GM23338 (cell line): ENCODE measurements around the gene MAMSTR. TPM values are rescaled to one million over a fixed set of nuclear protein-coding genes. Genes with fewer than 3 reads are reported as not detected.

ENCODE experiments used
- ATAC-seq: fragments of 200-7000 bp; cut with Tn5 transposase; 3 replicates; pipeline ENCODE4 v1.9.1; 2020
- DNase-seq: peaks from one replicate; pipeline ENCODE4 v3.0.0-alpha.2; 2015; ENCODE audit warnings: low spot score
- H2AFZ ChIP-seq: fragments of 200-600 bp; sonication (generic); 2 replicates; pipeline ENCODE4 v1.8.0; 2016; ENCODE audit warnings: antibody characterized with exemption, mild to moderate bottlenecking, moderate library complexity
- H3F3A ChIP-seq: fragments of 200-600 bp; sonication (generic); replicated peaks from 2 replicates; pipeline ENCODE4 v1.8.0; 2017; ENCODE audit warnings: antibody characterized with exemption, mixed run types, low read depth
- H3K27ac ChIP-seq: fragments of 200-600 bp; sonication (generic); 2 replicates; pipeline ENCODE4 v1.6.1; 2016; ENCODE audit warnings: low read depth
- H3K27me3 ChIP-seq: fragments of 200-600 bp; sonication (generic); 2 replicates; pipeline ENCODE4 v1.8.0; 2016; ENCODE audit warnings: mild to moderate bottlenecking, mixed run types, moderate library complexity; ENCODE audit not compliant: insufficient read depth
- H3K36me3 ChIP-seq: fragments of 200-600 bp; sonication (generic); 2 replicates; pipeline ENCODE4 v1.8.0; 2016; ENCODE audit warnings: mild to moderate bottlenecking; ENCODE audit not compliant: insufficient read depth
- H3K4me1 ChIP-seq: fragments of 200-600 bp; sonication (generic); 2 replicates; pipeline ENCODE4 v1.8.0; 2016; ENCODE audit warnings: mild to moderate bottlenecking, moderate library complexity; ENCODE audit not compliant: insufficient read depth
- H3K4me2 ChIP-seq: fragments of 200-600 bp; sonication (generic); 2 replicates; pipeline ENCODE4 v1.7.1; 2017; ENCODE audit warnings: mixed run types
- H3K4me3 ChIP-seq: fragments of 200-600 bp; sonication (generic); 2 replicates; pipeline ENCODE4 v1.6.1; 2016; ENCODE audit warnings: mixed run types
- H3K79me2 ChIP-seq: fragments of 200-600 bp; sonication (generic); replicated peaks from 2 replicates; pipeline ENCODE4 v1.8.0; 2017; ENCODE audit warnings: mild to moderate bottlenecking; ENCODE audit not compliant: insufficient read depth
- H3K9me2 ChIP-seq: fragments of 200-600 bp; sonication (generic); 2 replicates; pipeline ENCODE4 v1.8.0; 2017; ENCODE audit not compliant: insufficient read depth
- H4K20me1 ChIP-seq: fragments of 200-600 bp; sonication (generic); replicated peaks from 2 replicates; pipeline ENCODE4 v1.8.0; 2017; ENCODE audit warnings: mild to moderate bottlenecking; ENCODE audit not compliant: insufficient read depth
- H3K27ac Mint-ChIP-seq: 2 replicates; pipeline ENCODE4 v1.8.0; 2020; ENCODE audit warnings: inconsistent platforms, mild to moderate bottlenecking, moderate library complexity, mixed read lengths
- H3K27me3 Mint-ChIP-seq: 3 replicates; pipeline ENCODE4 v1.8.0; 2022; ENCODE audit warnings: low read depth, mild to moderate bottlenecking, moderate library complexity, mixed read lengths, inconsistent platforms; ENCODE audit not compliant: insufficient read depth, poor library complexity
- H3K36me3 Mint-ChIP-seq: 3 replicates; pipeline ENCODE4 v1.8.0; 2021; ENCODE audit warnings: low read depth, mild to moderate bottlenecking, inconsistent platforms, moderate library complexity, mixed read lengths
- H3K4me1 Mint-ChIP-seq: 3 replicates; pipeline ENCODE4 v1.8.0; 2020; ENCODE audit warnings: mild to moderate bottlenecking, inconsistent platforms, mixed read lengths
- H3K4me3 Mint-ChIP-seq: 3 replicates; pipeline ENCODE4 v1.8.0; 2021; ENCODE audit warnings: moderate library complexity, mild to moderate bottlenecking, inconsistent platforms, mixed read lengths
- H3K9me3 Mint-ChIP-seq: 3 replicates; pipeline ENCODE4 v1.8.0; 2020; ENCODE audit warnings: moderate library complexity, mild to moderate bottlenecking, inconsistent platforms, mixed read lengths
- CREB1 ChIP-seq: fragments of 250-450 bp; sonication (Bioruptor Pico); IDR thresholded peaks from 2 replicates; pipeline ENCODE4 v1.5.0; 2020; ENCODE audit warnings: low read depth, mild to moderate bottlenecking, moderate library complexity
- NANOG ChIP-seq: IDR thresholded peaks from 2 replicates; pipeline ENCODE4 v1.6.1; 2016; ENCODE audit warnings: antibody characterized with exemption, borderline replicate concordance
- STAT1 ChIP-seq: IDR thresholded peaks from one replicate; pipeline ENCODE4 v1.6.1; 2016; ENCODE audit warnings: antibody characterized with exemption; ENCODE audit not compliant: unreplicated experiment
- ZNF331 ChIP-seq: fragments of 250-450 bp; sonication (Bioruptor Pico); IDR thresholded peaks from 2 replicates; pipeline ENCODE4 v1.5.0; 2020; ENCODE audit warnings: low read depth, mild to moderate bottlenecking, moderate library complexity
- polyA plus RNA-seq: library from polyadenylated mRNA; unstranded; fragments of >200 nt; fragmentation: Nextera tagmentation; extraction: Ambion mirVana; gene quantifications from 2 replicates; pipeline ENCODE4 v1.2.1, GENCODE V29; 2016
- total RNA-seq: library from RNA; depleted of rRNA; stranded (reverse); fragments of >200 nt; shearing (Covaris generic); gene quantifications from 2 replicates; pipeline ENCODE4 v1.2.3, GENCODE V29; 2014
- TF ChIP-seq, protein P1 (sequence below), 2 experiments: fragments of 200-600 bp in 1 of 2; sonication (generic) in 1 of 2; conservative IDR thresholded peaks; 2 replicates each; pipeline versions ENCODE4 v1.5.1 to v1.6.1; 2016 to 2017; ENCODE audit warnings: antibody characterized with exemption in 2 of 2, low read depth in 2 of 2, mild to moderate bottlenecking in 2 of 2, moderate library complexity in 1 of 2
- TF ChIP-seq, protein P2 (sequence below): IDR thresholded peaks from 2 replicates; pipeline ENCODE4 v1.6.1; 2016; ENCODE audit warnings: antibody characterized with exemption

Gene MAMSTR
- total and polyA plus RNA-seq, 2 experiments from 2014 or later = 1.9 to 2.0 TPM

DNA sequence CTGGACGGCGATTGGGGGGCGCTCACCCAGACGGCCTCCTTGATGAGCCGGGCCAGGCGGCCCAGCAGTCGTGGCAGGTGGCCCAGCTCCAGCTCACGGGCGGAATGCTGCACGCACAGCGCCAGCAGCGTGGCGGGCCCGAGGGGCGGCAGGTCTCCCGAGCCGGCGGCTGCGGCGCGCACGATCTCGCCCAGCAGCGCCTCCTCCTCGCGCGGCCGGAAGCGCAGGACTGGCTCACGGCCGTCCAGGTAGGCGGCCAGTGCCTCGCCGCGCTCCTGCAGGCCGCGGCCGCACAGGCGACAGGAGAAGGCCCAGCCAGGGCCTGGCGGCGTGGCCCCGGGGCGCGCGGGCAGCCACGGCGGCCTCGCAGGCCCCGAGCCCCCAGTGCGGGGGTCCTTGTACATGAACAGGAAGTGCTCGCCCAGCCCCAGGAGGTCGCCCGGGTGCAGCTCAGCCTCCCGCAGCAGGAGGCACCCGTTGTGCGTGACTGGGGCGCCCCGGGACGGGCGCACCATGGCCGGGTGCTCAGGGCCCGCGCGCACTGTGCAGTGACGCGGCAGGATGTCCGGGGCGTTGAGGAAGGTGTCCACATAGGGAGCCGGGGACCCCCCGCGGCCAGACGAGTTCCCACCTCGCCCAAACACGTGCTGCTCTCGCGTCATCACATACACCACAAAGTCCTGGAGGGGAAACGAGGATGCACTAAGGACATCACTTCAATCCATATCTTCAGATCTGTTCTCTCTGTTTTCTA lies 9.6 kb upstream of the MAMSTR start:
- Mint-ChIP-seq H3K27me3 (peaks cover 15% of the 10 kb centered on the region), H3K27ac (no peak overlapping the region), H3K4me3 (peak overlapping the region; percentile 43; the same call in 1 of the 3 replicates), H3K4me1 (peaks cover 6% of the 10 kb centered on the region), H3K36me3 (peaks cover 5% of the 10 kb centered on the region; the same call in 2 of the 3 replicates), H3K9me3 (no peaks in the 10 kb centered on the region; the same call in 2 of the 3 replicates)
- no peaks in the 10 kb centered on the region for H3K9me2 ChIP-seq
- 0 out of 2 replicates have a peak, but pooled peaks cover 3% of the 10 kb centered on the region for H3F3A ChIP-seq
- H3K4me2 ChIP-seq = peak overlapping the region; percentile 83
- peak; percentile 88 for ATAC-seq
- H3K4me1 ChIP-seq = peaks cover 5% of the 10 kb centered on the region; the same call in 1 of the 2 replicates
- no peak overlapping the region for H3K27ac ChIP-seq
- no peaks in the 10 kb centered on the region for H3K36me3 ChIP-seq
- no peaks in the 10 kb centered on the region for H3K79me2 ChIP-seq
- peaks cover 15% of the 10 kb centered on the region; the same call in 1 of the 2 replicates for H3K27me3 ChIP-seq
- no peak for TF ChIP-seq STAT1
- TF ChIP-seq, protein P1, sequence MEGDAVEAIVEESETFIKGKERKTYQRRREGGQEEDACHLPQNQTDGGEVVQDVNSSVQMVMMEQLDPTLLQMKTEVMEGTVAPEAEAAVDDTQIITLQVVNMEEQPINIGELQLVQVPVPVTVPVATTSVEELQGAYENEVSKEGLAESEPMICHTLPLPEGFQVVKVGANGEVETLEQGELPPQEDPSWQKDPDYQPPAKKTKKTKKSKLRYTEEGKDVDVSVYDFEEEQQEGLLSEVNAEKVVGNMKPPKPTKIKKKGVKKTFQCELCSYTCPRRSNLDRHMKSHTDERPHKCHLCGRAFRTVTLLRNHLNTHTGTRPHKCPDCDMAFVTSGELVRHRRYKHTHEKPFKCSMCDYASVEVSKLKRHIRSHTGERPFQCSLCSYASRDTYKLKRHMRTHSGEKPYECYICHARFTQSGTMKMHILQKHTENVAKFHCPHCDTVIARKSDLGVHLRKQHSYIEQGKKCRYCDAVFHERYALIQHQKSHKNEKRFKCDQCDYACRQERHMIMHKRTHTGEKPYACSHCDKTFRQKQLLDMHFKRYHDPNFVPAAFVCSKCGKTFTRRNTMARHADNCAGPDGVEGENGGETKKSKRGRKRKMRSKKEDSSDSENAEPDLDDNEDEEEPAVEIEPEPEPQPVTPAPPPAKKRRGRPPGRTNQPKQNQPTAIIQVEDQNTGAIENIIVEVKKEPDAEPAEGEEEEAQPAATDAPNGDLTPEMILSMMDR (conservative IDR thresholded peaks at IDR 0.05; ENCODE audit: low read depth in 2 of 2) = peak in 1 of 2 experiments; percentile 20; a peak in 1 of 4 replicates
- no peaks in the 10 kb centered on the region; the same call in 1 of the 2 replicates for H4K20me1 ChIP-seq
- H3K4me3 ChIP-seq = peak overlapping the region; percentile 64
- peak overlapping the region; percentile 96 for H2AFZ ChIP-seq
- peak; percentile 75 for DNase-seq

DNA sequence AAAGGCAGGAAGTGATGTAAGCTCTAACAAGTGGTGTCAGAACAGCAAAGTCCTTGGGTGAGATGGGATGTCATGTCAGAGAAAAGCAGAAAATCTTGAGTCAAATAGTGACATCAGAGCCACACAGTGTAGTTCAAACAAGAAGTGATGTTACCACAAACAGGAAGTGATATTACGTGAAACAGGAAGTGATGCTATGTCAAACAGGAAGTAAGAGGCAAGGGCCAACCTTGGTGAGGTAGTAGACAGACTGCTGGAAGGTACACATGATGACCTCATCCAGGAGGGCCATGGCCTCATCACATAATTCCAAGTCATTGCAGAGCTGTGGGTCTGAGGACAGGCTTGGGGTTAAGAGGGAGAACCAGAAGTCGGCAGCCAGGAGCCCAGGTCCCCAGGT lies 7.0 kb upstream of the MAMSTR start:
- DNase-seq (no peak), ATAC-seq (no peak)
- no peak overlapping the region for H3K27ac ChIP-seq
- H2AFZ ChIP-seq = no peak overlapping the region
- H3K79me2 ChIP-seq = no peaks in the 10 kb centered on the region
- H3K4me3 ChIP-seq = no peak overlapping the region
- peaks cover 15% of the 10 kb centered on the region; the same call in 1 of the 2 replicates for H3K27me3 ChIP-seq
- Mint-ChIP-seq H3K4me1 (peaks cover 6% of the 10 kb centered on the region), H3K9me3 (no peaks in the 10 kb centered on the region), H3K27ac (no peak overlapping the region), H3K4me3 (no peak overlapping the region; the same call in 2 of the 3 replicates), H3K36me3 (peaks cover 5% of the 10 kb centered on the region; the same call in 2 of the 3 replicates), H3K27me3 (peaks cover 13% of the 10 kb centered on the region)
- H3F3A ChIP-seq = 0 out of 2 replicates have a peak, but pooled peaks cover 6% of the 10 kb centered on the region
- H4K20me1 ChIP-seq = no peaks in the 10 kb centered on the region; the same call in 1 of the 2 replicates
- H3K4me1 ChIP-seq = peaks cover 5% of the 10 kb centered on the region; the same call in 1 of the 2 replicates
- no peaks in the 10 kb centered on the region for H3K9me2 ChIP-seq
- no peaks in the 10 kb centered on the region for H3K36me3 ChIP-seq
- no peak overlapping the region for H3K4me2 ChIP-seq
- TF ChIP-seq, protein P1 (conservative IDR thresholded peaks at IDR 0.05; ENCODE audit: low read depth in 2 of 2) = no peak
- TF ChIP-seq ZNF331 (CRISPR knock-in tag) (no peak), CREB1 (CRISPR knock-in tag) (no peak; the same call in 1 of the 2 replicates), NANOG (no peak)
- TF ChIP-seq, protein P2, sequence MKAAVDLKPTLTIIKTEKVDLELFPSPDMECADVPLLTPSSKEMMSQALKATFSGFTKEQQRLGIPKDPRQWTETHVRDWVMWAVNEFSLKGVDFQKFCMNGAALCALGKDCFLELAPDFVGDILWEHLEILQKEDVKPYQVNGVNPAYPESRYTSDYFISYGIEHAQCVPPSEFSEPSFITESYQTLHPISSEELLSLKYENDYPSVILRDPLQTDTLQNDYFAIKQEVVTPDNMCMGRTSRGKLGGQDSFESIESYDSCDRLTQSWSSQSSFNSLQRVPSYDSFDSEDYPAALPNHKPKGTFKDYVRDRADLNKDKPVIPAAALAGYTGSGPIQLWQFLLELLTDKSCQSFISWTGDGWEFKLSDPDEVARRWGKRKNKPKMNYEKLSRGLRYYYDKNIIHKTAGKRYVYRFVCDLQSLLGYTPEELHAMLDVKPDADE = no peak
